Daoy (cell line): ENCODE data around the gene CEBPG. TPM values are rescaled to one million over a fixed set of nuclear protein-coding genes. Genes with fewer than 3 reads are reported as not detected.

Experiments
- DNase-seq: peaks from one replicate; pipeline ENCODE4 v3.0.0-alpha.2; 2015; ENCODE audit warnings: low read depth
- total RNA-seq: library from RNA; depleted of rRNA; stranded (reverse); fragments of >200 nt; shearing (Covaris generic); gene quantifications from 2 replicates; pipeline ENCODE4 v1.2.3, GENCODE V29; 2014

CEBPG gene
- total RNA-seq, 1 experiment from 2014 or later = 35.4 TPM

GRCh38 chr19:33382006-33382405 lies 8.5 kb downstream of the CEBPG start:
- DNase-seq = no peak

DNA sequence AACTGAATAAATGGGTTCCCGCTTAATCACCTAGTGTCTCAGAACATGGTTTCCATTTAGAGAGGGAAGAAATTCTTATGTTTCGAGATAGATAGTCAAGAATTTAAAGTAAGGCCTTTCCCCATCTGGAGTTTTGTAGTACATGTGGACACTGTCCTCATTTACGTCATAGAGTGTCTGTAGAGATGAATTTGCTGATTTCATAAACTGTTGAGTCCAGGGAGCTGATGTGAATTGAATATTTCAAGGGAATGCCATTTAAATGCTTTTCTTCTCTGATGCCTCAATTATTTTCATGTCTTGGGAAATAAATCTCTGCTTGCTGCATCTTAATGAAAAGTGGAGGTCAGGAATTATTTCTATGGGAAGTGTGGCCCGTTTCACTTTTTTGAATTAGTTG lies 9.5 kb downstream of the CEBPG start:
- no peak for DNase-seq

DNA sequence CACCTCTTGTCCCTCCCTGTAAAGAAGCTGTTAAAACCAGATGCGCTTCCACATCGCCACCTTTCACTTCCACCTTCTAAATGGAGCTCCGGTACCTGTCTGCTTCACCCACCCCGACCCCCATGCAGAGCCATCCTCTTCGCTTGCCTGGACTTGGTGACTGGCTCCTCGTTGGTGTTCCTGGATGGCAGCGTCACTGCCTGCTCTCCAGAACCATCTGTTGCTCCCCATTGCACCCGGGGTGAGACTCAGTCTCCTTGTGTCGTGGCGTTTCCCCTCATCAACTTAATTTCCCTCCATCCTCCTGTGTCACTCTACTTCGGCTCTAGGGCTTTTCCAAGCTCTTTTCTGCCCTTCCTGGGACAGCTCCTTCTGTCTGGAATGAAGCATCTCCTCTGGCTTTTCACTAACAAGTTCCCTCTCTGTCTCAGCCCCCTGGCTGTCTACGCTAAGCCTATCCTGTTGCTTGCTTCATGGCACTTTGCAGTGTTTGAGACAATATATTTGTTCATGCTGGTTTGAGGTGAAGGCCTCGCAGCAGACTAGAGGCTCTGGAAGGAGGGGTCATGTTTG lies 10.3 kb downstream of the CEBPG start:
- DNase-seq = no peak

DNA sequence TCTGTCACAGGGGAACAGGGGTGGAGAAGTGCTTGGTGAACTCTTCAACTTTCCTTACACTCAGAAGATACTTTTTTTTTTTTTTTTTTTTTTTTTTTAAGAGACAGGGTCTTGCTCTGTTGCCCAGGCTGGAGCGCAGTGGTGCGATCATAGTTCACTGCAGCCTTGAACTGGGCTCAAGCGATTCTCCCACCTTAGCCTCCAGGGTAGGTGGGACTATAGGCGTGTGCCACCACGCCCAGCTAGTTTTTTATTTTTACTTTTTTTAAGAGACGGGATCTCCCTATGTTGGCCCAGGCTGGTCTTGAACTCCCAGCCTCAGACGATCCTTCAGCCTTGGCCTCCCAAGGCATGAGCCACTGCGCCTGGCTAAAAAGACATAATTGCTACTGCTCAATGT lies 11.5 kb downstream of the CEBPG start:
- no peak for DNase-seq

DNA sequence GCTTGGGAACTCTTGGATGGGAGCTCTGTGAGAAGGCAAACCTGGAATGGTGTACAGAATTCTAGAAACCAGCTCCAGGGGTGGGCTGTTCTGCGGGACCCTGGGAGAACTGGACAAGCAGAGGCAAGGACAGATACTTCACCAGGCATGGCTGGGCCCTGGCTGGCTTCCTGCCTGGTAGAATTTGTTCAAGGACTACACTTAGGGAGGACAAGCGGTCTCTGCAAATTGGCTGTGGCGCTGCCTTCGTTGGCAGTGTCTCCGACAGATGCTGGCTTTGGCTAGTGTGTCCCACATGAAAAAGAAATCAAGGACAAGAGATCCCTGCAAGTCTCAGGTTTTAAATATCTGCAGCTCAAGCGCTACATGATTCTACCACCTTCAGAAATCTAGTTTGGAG lies 12.4 kb downstream of the CEBPG start:
- DNase-seq = no peak

GRCh38 chr19:33386361-33386858 lies 12.9 kb downstream of the CEBPG start:
- no peak for DNase-seq

GRCh38 chr19:33387351-33388230 lies 14.1 kb downstream of the CEBPG start:
- DNase-seq = no peak

DNA sequence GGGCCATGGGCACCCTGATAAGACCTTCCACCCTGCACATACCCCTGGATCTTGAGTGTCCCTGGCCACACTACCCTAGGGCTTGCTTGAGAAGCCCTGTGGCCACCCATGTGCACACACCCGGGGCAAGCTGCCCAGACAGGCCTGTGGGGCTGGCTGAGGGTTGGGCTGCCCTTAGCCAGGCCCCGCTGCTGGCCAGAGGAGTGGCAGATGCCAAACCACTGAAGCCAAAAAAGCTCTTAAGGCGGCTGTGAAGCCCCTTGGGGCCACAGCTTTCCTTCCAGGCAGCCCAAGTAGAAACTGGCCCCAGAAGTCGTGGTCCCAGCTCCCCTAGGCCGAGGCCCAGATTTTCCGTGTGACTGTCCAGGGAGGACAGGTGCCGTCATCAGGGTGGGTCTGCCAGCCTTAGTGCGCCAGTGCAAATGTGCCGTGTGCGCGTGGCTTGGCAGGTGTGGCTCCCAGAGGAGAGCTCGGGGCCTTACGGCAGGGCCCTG lies 14.8 kb downstream of the CEBPG start:
- no peak for DNase-seq

GRCh38 chr19:33388725-33389420 lies 15.4 kb downstream of the CEBPG start:
- DNase-seq = no peak

- no peak for DNase-seq
These were observed 16.1 kb downstream of the CEBPG start for GRCh38 chr19:33389421-33390100.

DNA sequence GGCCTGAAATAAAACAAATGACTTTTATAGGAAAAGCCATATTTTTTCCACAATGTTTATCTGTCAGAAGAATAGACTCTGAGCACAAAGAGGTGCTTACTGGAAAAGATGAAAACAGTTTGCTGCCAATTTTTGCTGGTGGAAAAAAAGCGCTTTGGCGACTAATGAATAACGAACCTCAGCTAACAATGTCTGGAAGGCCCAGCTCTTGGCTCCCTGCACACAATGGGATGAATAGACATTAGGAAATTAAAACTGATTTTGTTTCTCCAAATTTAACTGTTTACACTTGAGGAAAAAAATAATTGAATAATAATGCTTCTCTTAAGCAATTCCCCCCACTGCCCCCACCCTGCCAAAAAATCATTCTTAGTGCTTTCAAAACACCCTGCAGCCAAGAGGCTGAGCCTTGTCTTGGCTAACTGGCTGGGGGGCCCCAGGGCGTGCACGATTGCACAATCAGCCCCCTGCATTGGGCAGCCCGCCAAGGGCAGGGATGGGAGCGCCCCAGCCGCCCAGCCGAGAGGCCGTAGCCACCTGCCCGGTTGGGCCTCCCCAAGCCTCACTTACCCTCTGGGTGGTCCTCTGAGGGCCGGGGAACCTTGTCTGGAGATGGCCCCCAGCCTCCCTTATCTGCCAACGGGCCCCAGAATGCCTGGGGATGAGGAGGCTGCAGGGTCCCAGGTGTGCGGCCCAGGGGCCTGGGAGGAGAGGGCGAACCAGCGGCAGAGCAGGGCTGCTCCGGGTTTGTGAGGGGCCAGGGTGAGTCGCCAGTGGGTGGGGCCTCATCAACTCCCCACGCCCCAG lies 16.8 kb downstream of the CEBPG start:
- DNase-seq = no peak

GRCh38 chr19:33390908-33391630 lies 17.6 kb downstream of the CEBPG start:
- no peak for DNase-seq

DNA sequence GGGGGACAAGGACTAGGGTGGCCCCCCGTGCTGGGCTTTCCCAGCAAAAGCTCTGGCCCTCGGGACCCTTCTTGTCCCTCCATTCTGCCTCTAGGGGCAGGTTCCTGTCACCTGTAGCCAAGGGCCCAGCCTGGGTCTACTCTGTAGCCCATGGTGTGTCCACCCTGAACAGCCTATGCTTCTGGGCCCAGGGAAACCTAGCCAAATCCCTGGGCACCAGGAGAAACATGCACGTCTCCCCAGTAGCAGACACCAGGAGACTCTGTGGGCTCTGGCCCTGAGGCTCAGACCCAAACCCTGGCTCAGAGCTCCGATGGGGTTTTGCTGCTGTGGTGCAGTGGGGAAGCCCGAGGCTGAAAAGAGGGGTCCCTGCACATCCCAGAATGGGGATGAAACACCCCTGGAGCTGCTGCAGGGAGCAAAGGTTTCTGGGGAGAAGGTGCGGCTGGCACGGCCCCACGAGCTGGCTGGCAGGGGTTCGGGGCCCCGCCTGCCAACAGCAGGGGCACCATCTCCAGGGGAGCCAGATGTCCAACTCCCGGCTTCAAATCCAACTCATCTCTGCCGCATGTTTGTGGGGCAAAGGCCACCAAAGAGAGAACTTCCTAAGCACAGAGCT lies 18.2 kb downstream of the CEBPG start:
- no peak for DNase-seq

DNA sequence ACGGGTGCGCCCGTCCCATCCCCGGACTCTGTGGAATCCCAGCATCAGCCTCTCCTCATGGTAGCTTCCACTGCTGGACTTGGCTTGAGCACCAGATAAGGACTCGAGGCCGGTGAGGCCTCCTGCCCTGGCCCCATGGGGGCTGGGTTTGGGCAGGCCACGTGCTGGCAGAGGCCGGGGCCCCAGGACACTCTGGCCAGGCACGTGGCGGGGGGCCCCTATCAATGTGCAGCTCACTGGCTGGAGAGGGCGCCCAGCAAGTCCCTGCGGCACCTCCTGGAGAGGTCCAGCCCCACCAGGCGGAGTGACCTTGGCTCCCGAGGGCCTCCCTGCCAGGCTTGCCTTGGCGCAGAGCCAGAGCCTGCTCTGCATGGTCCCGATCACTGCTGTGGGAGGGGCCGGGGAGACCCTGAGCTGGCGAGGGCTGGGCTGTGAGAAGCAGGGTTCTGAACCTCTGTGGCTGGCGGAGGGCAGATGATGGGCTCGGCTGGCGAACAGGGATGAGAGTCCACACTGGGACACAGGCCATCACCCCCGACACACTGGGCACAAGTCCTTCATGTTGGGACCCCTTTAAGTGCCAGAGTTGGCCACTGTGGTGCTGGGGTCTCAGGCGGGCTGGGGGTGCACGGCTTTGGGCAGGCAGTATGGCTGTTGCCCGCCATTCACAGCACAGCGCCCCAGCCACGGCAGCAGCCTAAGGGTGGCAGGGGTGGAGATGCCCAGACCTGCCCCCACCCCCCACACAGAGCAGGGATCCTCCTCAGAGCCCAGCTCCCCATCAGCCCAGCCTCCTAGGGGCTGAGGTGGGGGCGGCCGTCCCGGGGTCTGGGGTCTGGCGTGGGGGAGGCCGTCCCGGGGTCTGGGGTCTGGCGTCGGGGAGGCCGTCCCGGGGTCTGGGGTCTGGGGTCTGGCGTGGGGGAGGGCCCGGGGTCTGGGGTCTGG lies 19.1 kb downstream of the CEBPG start:
- DNase-seq = no peak

GRCh38 chr19:33393286-33394005 lies 19.9 kb downstream of the CEBPG start:
- DNase-seq = no peak

- peak; percentile 90 for DNase-seq
These were observed 20.7 kb downstream of the CEBPG start for GRCh38 chr19:33394006-33394722.
